ENCODE data around the gene HOMER2. TPM values are rescaled to one million over a fixed set of nuclear protein-coding genes. Genes with fewer than 3 reads are reported as not detected.

HOMER2 gene
- total and polyA plus RNA-seq, 2 of the 13 experiments (the other 11 are each of a cell fraction or from before 2014, with no cell fraction given) = 12.9 to 14.1 TPM

DNA sequence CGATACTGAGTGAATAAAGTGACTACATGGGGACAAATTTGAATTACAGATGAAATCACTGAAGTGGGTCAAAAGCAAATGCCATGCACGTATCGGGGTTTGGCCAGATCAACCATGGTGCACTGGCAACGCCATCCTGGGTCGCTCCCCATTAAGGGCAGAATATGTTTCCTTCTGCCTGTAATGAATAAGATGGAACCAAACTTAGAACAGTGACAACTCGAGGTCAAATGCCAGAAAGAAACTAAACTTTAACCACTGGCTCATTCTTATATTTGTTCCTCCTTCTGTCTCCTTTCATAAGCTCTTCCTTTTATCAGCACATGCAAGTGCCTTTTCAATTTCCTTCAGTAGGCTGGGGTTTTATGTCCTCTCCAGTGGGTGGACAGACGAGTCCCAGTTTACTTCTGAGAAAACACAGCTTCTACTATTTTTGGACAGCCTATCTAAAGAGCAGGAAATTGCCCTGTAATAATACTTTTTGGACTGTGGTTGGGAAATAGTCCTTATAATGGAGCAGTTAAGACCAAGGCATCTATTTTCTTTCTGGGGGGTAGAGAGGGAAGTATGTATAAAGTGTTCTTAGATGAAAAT lies 81.7 kb downstream of the HOMER2 start:
- no peak overlapping the region for H3K27ac ChIP-seq (ENCODE audit: extremely low read length, insufficient read depth, low read length)
- CTCF ChIA-PET (ENCODE audit: low intra/inter-chr PET ratio, low total read pairs) = no interaction called here
- no peak overlapping the region for H2AFZ ChIP-seq (ENCODE audit: low read length)
- TF ChIP-seq, protein P1, sequence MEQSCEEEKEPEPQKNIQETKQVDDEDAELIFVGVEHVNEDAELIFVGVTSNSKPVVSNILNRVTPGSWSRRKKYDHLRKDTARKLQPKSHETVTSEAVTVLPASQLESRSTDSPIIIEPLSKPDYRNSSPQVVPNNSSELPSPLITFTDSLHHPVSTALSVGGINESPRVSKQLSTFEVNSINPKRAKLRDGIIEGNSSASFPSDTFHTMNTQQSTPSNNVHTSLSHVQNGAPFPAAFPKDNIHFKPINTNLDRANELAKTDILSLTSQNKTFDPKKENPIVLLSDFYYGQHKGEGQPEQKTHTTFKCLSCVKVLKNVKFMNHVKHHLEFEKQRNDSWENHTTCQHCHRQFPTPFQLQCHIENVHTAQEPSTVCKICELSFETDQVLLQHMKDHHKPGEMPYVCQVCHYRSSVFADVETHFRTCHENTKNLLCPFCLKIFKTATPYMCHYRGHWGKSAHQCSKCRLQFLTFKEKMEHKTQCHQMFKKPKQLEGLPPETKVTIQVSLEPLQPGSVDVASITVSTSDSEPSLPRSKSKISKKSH (CRISPR knock-in tag; IDR thresholded peaks at IDR 0.05; ENCODE audit: borderline replicate concordance) = no peak
- TF ChIP-seq SP140L (CRISPR knock-in tag; IDR thresholded peaks at IDR 0.05; ENCODE audit: borderline replicate concordance) (no peak), ATM (IDR thresholded peaks at IDR 0.05; ENCODE audit: borderline replicate concordance) (no peak), ZNF670 (CRISPR knock-in tag; IDR thresholded peaks at IDR 0.05; ENCODE audit: borderline replicate concordance) (no peak), ZNF510 (CRISPR knock-in tag; IDR thresholded peaks at IDR 0.05; ENCODE audit: low read depth) (no peak)
- TF ChIP-seq, protein P2, sequence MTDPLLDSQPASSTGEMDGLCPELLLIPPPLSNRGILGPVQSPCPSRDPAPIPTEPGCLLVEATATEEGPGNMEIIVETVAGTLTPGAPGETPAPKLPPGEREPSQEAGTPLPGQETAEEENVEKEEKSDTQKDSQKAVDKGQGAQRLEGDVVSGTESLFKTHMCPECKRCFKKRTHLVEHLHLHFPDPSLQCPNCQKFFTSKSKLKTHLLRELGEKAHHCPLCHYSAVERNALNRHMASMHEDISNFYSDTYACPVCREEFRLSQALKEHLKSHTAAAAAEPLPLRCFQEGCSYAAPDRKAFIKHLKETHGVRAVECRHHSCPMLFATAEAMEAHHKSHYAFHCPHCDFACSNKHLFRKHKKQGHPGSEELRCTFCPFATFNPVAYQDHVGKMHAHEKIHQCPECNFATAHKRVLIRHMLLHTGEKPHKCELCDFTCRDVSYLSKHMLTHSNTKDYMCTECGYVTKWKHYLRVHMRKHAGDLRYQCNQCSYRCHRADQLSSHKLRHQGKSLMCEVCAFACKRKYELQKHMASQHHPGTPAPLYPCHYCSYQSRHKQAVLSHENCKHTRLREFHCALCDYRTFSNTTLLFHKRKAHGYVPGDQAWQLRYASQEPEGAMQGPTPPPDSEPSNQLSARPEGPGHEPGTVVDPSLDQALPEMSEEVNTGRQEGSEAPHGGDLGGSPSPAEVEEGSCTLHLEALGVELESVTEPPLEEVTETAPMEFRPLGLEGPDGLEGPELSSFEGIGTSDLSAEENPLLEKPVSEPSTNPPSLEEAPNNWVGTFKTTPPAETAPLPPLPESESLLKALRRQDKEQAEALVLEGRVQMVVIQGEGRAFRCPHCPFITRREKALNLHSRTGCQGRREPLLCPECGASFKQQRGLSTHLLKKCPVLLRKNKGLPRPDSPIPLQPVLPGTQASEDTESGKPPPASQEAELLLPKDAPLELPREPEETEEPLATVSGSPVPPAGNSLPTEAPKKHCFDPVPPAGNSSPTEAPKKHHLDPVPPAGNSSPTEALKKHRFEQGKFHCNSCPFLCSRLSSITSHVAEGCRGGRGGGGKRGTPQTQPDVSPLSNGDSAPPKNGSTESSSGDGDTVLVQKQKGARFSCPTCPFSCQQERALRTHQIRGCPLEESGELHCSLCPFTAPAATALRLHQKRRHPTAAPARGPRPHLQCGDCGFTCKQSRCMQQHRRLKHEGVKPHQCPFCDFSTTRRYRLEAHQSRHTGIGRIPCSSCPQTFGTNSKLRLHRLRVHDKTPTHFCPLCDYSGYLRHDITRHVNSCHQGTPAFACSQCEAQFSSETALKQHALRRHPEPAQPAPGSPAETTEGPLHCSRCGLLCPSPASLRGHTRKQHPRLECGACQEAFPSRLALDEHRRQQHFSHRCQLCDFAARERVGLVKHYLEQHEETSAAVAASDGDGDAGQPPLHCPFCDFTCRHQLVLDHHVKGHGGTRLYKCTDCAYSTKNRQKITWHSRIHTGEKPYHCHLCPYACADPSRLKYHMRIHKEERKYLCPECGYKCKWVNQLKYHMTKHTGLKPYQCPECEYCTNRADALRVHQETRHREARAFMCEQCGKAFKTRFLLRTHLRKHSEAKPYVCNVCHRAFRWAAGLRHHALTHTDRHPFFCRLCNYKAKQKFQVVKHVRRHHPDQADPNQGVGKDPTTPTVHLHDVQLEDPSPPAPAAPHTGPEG (CRISPR knock-in tag; IDR thresholded peaks at IDR 0.05) = no peak
- TF ChIP-seq, protein P3, sequence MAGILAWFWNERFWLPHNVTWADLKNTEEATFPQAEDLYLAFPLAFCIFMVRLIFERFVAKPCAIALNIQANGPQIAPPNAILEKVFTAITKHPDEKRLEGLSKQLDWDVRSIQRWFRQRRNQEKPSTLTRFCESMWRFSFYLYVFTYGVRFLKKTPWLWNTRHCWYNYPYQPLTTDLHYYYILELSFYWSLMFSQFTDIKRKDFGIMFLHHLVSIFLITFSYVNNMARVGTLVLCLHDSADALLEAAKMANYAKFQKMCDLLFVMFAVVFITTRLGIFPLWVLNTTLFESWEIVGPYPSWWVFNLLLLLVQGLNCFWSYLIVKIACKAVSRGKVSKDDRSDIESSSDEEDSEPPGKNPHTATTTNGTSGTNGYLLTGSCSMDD (CRISPR knock-in tag; IDR thresholded peaks at IDR 0.05) = no peak
- TF ChIP-seq, protein P4, sequence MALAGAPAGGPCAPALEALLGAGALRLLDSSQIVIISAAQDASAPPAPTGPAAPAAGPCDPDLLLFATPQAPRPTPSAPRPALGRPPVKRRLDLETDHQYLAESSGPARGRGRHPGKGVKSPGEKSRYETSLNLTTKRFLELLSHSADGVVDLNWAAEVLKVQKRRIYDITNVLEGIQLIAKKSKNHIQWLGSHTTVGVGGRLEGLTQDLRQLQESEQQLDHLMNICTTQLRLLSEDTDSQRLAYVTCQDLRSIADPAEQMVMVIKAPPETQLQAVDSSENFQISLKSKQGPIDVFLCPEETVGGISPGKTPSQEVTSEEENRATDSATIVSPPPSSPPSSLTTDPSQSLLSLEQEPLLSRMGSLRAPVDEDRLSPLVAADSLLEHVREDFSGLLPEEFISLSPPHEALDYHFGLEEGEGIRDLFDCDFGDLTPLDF (CRISPR knock-in tag; IDR thresholded peaks at IDR 0.05) = no peak
- TF ChIP-seq, protein P5, sequence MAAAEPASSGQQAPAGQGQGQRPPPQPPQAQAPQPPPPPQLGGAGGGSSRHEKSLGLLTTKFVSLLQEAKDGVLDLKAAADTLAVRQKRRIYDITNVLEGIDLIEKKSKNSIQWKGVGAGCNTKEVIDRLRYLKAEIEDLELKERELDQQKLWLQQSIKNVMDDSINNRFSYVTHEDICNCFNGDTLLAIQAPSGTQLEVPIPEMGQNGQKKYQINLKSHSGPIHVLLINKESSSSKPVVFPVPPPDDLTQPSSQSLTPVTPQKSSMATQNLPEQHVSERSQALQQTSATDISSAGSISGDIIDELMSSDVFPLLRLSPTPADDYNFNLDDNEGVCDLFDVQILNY (CRISPR knock-in tag; conservative IDR thresholded peaks at IDR 0.05) = no peak
- TF ChIP-seq, protein P6, sequence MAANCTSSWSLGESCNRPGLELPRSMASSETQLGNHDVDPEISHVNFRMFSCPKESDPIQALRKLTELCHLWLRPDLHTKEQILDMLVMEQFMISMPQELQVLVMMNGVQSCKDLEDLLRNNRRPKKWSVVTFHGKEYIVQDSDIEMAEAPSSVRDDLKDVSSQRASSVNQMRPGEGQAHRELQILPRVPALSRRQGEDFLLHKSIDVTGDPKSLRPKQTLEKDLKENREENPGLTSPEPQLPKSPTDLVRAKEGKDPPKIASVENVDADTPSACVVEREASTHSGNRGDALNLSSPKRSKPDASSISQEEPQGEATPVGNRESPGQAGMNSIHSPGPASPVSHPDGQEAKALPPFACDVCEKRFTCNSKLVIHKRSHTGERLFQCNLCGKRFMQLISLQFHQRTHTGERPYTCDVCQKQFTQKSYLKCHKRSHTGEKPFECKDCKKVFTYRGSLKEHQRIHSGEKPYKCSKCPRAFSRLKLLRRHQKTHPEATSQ (CRISPR knock-in tag; IDR thresholded peaks at IDR 0.05; ENCODE audit: borderline replicate concordance) = no peak
- TF ChIP-seq, protein P7, sequence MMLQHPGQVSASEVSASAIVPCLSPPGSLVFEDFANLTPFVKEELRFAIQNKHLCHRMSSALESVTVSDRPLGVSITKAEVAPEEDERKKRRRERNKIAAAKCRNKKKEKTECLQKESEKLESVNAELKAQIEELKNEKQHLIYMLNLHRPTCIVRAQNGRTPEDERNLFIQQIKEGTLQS (CRISPR knock-in tag; IDR thresholded peaks at IDR 0.05) = no peak

More for the DNA sequence above, 81.7 kb downstream of the HOMER2 start:
- in situ Hi-C loops (cut with HindIII; ENCODE audit: extremely low pct_ligation_motif_present, low pct_unique_long_range_greater_than_20kb) (no loop called here), intact Hi-C loops (cut with micrococcal nuclease; ENCODE audit: unreplicated experiment) (no loop called here)
- Histone ChIP-seq H3K9ac (ENCODE audit: insufficient read depth, low read depth, low read length) (no peak overlapping the region), H3K4me3 (replicated peaks in 1 of 3; ENCODE audit: insufficient read depth in 1 of 3, low read depth in 2 of 3, low read length in 3 of 3) (no peak overlapping the region), H3K4me1 (ENCODE audit: insufficient read depth, low read length) (peaks cover 15% of the 10 kb centered on the region; the same call in 1 of the 2 replicates), H3K27me3 (ENCODE audit: control insufficient read depth in 1 of 2, insufficient read depth in 2 of 2, low read length in 2 of 2) (no peaks in the 10 kb centered on the region), H3K79me2 (ENCODE audit: insufficient read depth, low read length) (no peaks in the 10 kb centered on the region), H3K9me3 (ENCODE audit: low read length) (no peaks in the 10 kb centered on the region), H3K36me3 (replicated peaks in 1 of 2; ENCODE audit: control insufficient read depth in 1 of 2, insufficient read depth in 2 of 2, low read length in 2 of 2) (no peaks in the 10 kb centered on the region), H4K20me1 (ENCODE audit: insufficient read depth, low read length) (no peaks in the 10 kb centered on the region), H3K4me2 (ENCODE audit: low read depth, low read length) (no peak overlapping the region)
- FAIRE-seq = no peak
- WGBS (ENCODE audit: low lambda C conversion rate) = 77% methylated on average over 7 of the region's 7 CpGs
- DNase-seq (ENCODE audit: low spot score) = no peak
- no TSS peak for BruUV-seq (replicated peaks)
- POLR2A ChIA-PET = no interaction called here
- no peak for ATAC-seq
